Uterus (tissue), 4 donors: Measurements from ENCODE around the gene GATA3. TPM values are rescaled to one million over a fixed set of nuclear protein-coding genes. Genes with fewer than 3 reads are reported as not detected.

Experiments
- DNase-seq, 2 donors: peaks; one replicate each; pipeline ENCODE4 v3.0.0-alpha.2; 2019 to 2020
- H3K27ac ChIP-seq, 2 donors: fragments of 200-600 bp; sonication (generic); 1 replicate in 1 of 2; 2 replicates in 1 of 2; pipeline ENCODE4 v1.5.1; 2016 to 2018
- H3K27me3 ChIP-seq, 2 donors: fragments of 200-600 bp; sonication (generic); one replicate each; pipeline ENCODE4 v1.5.1; 2018 to 2019; ENCODE audit warnings: control low read depth in 1 of 2
- H3K36me3 ChIP-seq, 2 donors: fragments of 200-600 bp; sonication (generic); one replicate each; pipeline ENCODE4 v1.5.1; 2019; ENCODE audit warnings: control low read depth in 1 of 2
- H3K4me1 ChIP-seq, 2 donors: fragments of 200-600 bp; sonication (generic); one replicate each; pipeline ENCODE4 v1.5.1; 2018 to 2019; ENCODE audit warnings: control low read depth in 1 of 2
- H3K4me3 ChIP-seq, 2 donors: fragments of 200-600 bp; sonication (generic); 1 replicate in 1 of 2; 2 replicates in 1 of 2; pipeline ENCODE4 v1.5.1; 2018 to 2019; ENCODE audit warnings: mild to moderate bottlenecking in 1 of 2
- H3K9me3 ChIP-seq, 2 donors: fragments of 200-600 bp; sonication (generic); one replicate each; pipeline ENCODE4 v1.5.1; 2019; ENCODE audit warnings: control low read depth in 1 of 2
- CTCF ChIP-seq, 4 experiments: fragments of 200-600 bp in 2 of 4; fragments of 450-650 bp in 2 of 4; sonication (generic) in 2 of 4; IDR thresholded peaks; one replicate each; pipeline ENCODE4 v1.5.1; 2016 to 2019; ENCODE audit warnings: antibody characterized with exemption in 4 of 4, mild to moderate bottlenecking in 2 of 4, moderate library complexity in 1 of 4
- POLR2A ChIP-seq, 2 donors: fragments of 450-650 bp; IDR thresholded peaks; one replicate each; pipeline ENCODE4 v1.6.1; 2016; ENCODE audit warnings: antibody characterized with exemption in 2 of 2, mild to moderate bottlenecking in 1 of 2, moderate library complexity in 1 of 2
- intact Hi-C: fragments of 100-400 bp; cut with DNase I; formaldehyde crosslinking; loops from one replicate; pipeline ENCODE4 v1.15.1; 2023; ENCODE audit warnings: low total_unique reads
- total RNA-seq, 4 donors: library from RNA; depleted of rRNA in 3 of 4; stranded (reverse); fragments of >200 nt in 3 of 4; gene quantifications; one replicate each; pipeline versions ENCODE4 v1.1.0 to v1.2.4, GENCODE V29; 2014 to 2023
- donor health status: DM: yes; HTN: yes; CAD: no.

GATA3 gene
- total RNA-seq, 4 donors from 2014 or later, result 0.28 to 2.1 TPM; not detected in 2

GRCh38 chr10:8086315-8086714 is 31.8 kb downstream of the GATA3 start:
- no peak for TF ChIP-seq POLR2A (IDR thresholded peaks at IDR 0.05)
- no peak for TF ChIP-seq CTCF (IDR thresholded peaks at IDR 0.05)
- Histone ChIP-seq H3K27ac (no peak overlapping the region), H3K36me3 (no peaks in the 10 kb centered on the region), H3K27me3 (no peaks in the 10 kb centered on the region), H3K4me3 (no peak overlapping the region), H3K4me1 (no peaks in the 10 kb centered on the region), H3K9me3 (no peaks in the 10 kb centered on the region)
- DNase-seq, result no peak
- intact Hi-C loops, result no loop called here

- Histone ChIP-seq H3K4me3 (no peak overlapping the region), H3K27me3 (no peaks in the 10 kb centered on the region), H3K27ac (no peak overlapping the region), H3K4me1 (no peaks in the 10 kb centered on the region), H3K36me3 (no peaks in the 10 kb centered on the region), H3K9me3 (no peaks in the 10 kb centered on the region)
- intact Hi-C loops, result no loop called here
- no peak for DNase-seq
- TF ChIP-seq CTCF (IDR thresholded peaks at IDR 0.05), result no peak
- TF ChIP-seq POLR2A (IDR thresholded peaks at IDR 0.05), result no peak
Observed at GRCh38 chr10:8088504-8088903, 34.0 kb downstream of the GATA3 start.

GRCh38 chr10:8092428-8092827 is 37.9 kb downstream of the GATA3 start:
- TF ChIP-seq POLR2A (IDR thresholded peaks at IDR 0.05), result no peak
- no peak for TF ChIP-seq CTCF (IDR thresholded peaks at IDR 0.05)
- no peaks in the 10 kb centered on the region for H3K36me3 ChIP-seq
- H3K27me3 ChIP-seq, result no peaks in the 10 kb centered on the region
- intact Hi-C loops, result no loop called here
- no peaks in the 10 kb centered on the region for H3K4me1 ChIP-seq
- H3K9me3 ChIP-seq, result no peaks in the 10 kb centered on the region
- no peak for DNase-seq
- H3K27ac ChIP-seq, result no peak overlapping the region
- no peak overlapping the region for H3K4me3 ChIP-seq

GRCh38 chr10:8095959-8096358 is 41.5 kb downstream of the GATA3 start:
- no peak for DNase-seq

DNA sequence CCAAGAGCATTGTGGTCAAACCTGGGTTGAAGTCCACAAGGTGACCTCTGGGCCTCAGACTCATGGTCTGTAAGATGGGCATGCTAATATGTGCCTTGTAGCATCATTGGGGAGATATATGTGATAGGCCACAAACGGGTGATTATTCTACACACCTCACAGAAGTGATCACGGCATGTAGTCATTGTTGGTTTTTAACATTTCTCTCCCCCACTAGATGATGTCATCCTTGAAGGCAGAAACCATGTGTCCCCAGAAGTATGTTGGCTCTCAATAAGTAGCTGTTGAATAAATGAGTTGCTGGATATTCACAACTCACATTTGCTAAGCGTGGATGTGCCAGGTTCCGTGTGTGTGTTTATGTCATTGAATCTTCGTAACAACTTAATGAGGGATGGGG is 42.4 kb downstream of the GATA3 start:
- Histone ChIP-seq H3K27me3 (no peaks in the 10 kb centered on the region), H3K4me1 (no peaks in the 10 kb centered on the region), H3K4me3 (no peak overlapping the region), H3K27ac (no peak overlapping the region), H3K36me3 (no peaks in the 10 kb centered on the region), H3K9me3 (no peaks in the 10 kb centered on the region)
- DNase-seq, result no peak
- intact Hi-C loops, result no loop called here
- TF ChIP-seq POLR2A (IDR thresholded peaks at IDR 0.05) (no peak), CTCF (IDR thresholded peaks at IDR 0.05) (no peak)

More at GRCh38 chr10:8095959-8096358, 41.5 kb downstream of the GATA3 start:
- no peak for TF ChIP-seq CTCF (IDR thresholded peaks at IDR 0.05)
- TF ChIP-seq POLR2A (IDR thresholded peaks at IDR 0.05), result no peak
- H3K9me3 ChIP-seq, result no peaks in the 10 kb centered on the region
- no peaks in the 10 kb centered on the region for H3K27me3 ChIP-seq
- H3K4me1 ChIP-seq, result no peaks in the 10 kb centered on the region
- no peaks in the 10 kb centered on the region for H3K36me3 ChIP-seq
- intact Hi-C loops, result no loop called here
- no peak overlapping the region for H3K4me3 ChIP-seq
- no peak overlapping the region for H3K27ac ChIP-seq
